Right lobe of liver (tissue), 4 donors: ENCODE measurements around the gene PRLHR.

Experiments used
- POLR2A ChIP-seq: fragments of 450-650 bp; IDR thresholded peaks from one replicate; pipeline ENCODE4 v1.6.1; 2017; ENCODE audit warnings: antibody characterized with exemption, mild to moderate bottlenecking
- TF ChIP-seq, protein P1 (sequence below), 4 donors: fragments of 200-600 bp in 3 of 4; fragments of 450-650 bp in 1 of 4; IDR thresholded peaks; one replicate each; pipeline versions ENCODE4 v1.5.1 to v1.8.0; 2016 to 2022; ENCODE audit warnings: antibody characterized with exemption in 4 of 4, mild to moderate bottlenecking in 2 of 4
- donor health status: DM: no; HTN: no; CAD: no.
- donor health status: DM: no; HTN: no; CAD: no.
- donor health status: DM: no; HTN: yes; CAD: no.

- TF ChIP-seq, protein P1, sequence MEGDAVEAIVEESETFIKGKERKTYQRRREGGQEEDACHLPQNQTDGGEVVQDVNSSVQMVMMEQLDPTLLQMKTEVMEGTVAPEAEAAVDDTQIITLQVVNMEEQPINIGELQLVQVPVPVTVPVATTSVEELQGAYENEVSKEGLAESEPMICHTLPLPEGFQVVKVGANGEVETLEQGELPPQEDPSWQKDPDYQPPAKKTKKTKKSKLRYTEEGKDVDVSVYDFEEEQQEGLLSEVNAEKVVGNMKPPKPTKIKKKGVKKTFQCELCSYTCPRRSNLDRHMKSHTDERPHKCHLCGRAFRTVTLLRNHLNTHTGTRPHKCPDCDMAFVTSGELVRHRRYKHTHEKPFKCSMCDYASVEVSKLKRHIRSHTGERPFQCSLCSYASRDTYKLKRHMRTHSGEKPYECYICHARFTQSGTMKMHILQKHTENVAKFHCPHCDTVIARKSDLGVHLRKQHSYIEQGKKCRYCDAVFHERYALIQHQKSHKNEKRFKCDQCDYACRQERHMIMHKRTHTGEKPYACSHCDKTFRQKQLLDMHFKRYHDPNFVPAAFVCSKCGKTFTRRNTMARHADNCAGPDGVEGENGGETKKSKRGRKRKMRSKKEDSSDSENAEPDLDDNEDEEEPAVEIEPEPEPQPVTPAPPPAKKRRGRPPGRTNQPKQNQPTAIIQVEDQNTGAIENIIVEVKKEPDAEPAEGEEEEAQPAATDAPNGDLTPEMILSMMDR (IDR thresholded peaks at IDR 0.05) = no peak
- TF ChIP-seq POLR2A = no peak
Measured at GRCh38 chr10:118572256-118573041, 23.0 kb downstream of the PRLHR start.
